ENCODE results near the gene CDK11A.

The CDK11A gene

DNA sequence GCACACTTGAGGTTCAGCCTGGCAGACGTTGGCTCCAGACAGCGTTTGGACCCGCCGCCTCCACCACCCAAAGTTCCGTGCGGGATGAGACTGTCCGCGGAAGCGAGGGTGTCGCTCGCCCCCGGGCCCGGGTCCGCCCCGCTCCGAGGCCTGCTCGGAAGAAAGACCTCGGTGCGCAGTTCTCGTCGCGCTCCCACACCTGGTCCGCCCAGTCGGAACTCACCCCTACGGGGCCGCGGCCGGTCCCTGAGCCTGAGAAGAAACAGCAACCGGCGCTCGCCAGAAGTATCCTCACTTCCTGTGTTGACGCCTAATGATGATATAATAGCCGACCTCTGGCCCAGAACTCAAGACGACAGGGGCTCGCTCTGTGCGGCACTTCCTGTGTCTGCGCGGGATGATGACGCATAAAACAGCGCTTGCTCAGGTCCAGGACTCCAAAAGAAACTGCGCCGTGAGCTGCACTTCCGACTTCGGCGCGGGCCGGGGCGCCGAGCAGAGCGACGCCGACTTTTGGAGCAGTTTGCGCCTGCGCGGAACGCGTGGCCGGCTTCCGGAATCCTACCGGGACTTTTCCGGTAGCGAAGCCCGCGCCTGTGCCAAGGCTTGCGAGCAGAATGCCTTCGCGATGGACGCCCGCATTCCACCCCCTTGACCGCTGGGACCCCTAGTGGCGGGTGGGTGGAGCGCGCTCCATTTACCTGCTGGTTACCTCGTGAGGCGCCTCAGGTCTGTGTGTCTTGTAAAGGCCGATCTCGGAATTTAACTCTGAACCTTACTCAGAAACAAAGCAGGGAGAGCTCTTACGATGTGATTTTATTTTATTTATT is at the start of gene CDK11A:
Gene CDK11A (minus strand): TSS at position 323 of the 830 bp plus-strand sequence. CDS start 1,539 bp downstream, outside the sequence.
- DNase-seq = peak; percentile 92

DNA sequence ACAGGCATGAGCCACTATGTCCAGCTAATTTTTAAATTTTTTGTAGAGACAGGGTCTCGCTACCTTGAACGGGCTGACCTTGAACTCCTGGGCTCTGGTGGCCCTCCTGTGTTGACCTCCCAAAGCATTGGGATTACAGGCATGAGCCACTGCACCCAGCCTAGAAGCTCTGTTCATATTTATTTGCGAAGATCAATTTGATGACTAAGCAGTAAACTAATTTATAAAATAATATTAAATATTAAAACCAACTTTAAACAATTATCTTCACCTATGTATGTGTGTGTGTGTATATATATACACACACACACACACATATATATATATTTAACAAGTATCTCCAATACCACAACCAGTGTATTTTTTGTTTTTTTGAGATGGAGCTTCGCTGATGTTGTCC is 49.7 kb upstream of the CDK11A start:
- DNase-seq = no peak

DNA sequence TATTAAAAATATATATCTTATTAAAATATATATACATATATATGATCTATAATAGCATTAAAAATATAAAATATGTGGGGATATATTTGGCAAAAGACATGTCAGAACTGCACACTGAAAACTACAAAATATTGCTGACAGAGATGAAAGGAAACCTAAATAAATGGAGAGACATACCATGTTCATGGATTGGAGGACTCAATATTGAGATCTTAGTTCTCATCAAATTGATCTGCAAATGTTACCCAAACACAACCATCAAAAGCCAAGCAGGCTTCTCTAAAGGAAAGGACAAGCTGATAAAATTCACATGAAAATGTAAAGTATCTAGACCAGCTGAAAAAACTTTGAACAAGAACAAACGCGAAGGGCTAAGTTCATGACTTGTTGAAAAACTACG is 46.9 kb upstream of the CDK11A start:
- DNase-seq = no peak

DNA sequence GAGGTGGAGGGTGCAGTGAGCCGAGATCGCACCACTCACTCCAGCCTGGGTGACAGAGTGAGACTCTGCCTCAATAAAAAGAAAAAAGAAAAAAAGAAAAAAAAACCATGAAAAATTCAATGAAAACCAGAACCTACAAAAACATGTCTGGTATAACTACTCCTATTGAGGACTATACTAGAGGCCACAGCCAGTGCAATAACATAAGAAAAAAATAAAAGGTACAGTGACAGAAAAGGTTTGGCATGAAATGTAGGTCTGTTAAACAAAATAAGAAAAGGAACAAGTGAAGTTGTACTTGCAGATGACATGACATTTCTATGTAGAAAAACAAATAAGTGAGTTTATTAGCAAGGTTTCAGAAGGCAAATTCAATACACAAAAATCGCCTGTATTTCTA is 45.9 kb upstream of the CDK11A start:
- no peak for DNase-seq

DNA sequence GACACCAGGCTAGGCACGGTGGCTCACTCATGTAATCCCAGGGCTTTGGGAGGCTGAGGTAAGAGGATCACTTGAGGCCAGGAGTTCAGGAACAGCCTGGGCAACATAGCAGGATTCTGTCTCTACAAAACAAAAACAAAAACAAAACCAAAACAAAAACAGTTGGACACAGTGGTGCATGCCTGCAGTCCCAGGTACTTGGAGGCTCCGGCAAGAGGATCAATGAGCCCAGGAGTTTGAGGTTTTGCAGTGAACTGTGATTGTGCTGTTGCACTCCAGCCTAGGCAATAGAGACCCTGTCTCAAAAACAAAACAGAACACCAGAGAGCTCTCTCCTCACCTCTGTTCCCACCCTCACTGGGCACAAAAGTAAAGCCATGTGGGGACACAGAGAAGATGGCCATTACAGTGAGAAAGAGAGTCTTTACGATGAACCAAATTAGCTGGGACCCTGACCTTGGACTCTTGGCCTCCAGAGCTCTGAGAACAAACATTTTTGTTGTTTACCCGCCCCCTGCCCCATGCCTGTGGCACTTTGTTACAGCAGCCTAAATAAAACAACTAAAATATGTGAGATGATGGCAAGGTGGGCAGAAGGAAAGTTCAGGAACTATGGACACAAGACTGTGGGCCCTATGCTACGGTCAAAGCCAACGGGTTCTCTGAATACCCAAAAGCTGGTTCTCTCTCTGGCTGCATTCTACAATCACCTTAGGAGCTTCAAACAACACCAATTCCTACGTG is 44.3 kb upstream of the CDK11A start:
- DNase-seq = no peak

DNA sequence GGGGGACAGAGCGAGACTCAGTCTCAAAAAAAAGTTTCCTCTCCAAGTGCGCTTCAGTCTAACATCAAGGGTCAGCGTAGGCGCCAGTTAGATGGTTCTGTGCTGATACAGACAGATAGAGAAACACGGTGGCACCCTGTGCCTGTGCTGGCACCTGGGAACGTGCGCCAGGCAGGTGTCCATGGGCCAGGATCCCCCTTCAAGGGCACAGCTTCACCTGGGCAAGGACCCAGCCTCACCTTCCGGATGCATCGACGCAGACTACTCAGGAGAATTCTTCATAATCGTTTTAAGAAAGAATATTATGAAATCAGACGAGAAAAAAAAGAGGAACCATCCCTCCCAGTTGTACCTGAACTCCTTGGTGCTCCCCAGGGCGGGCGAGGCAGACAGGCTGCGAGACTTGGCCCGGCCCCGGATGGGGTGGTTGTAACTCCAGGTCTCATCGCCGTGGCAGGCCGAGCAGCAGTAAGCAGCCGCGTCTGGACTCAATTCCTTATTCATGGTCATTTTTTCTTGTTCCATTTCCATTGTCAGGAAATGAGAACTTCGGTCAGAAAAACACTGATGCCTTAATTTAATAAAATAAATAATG is 40.8 kb upstream of the CDK11A start:
- no peak for DNase-seq

DNA sequence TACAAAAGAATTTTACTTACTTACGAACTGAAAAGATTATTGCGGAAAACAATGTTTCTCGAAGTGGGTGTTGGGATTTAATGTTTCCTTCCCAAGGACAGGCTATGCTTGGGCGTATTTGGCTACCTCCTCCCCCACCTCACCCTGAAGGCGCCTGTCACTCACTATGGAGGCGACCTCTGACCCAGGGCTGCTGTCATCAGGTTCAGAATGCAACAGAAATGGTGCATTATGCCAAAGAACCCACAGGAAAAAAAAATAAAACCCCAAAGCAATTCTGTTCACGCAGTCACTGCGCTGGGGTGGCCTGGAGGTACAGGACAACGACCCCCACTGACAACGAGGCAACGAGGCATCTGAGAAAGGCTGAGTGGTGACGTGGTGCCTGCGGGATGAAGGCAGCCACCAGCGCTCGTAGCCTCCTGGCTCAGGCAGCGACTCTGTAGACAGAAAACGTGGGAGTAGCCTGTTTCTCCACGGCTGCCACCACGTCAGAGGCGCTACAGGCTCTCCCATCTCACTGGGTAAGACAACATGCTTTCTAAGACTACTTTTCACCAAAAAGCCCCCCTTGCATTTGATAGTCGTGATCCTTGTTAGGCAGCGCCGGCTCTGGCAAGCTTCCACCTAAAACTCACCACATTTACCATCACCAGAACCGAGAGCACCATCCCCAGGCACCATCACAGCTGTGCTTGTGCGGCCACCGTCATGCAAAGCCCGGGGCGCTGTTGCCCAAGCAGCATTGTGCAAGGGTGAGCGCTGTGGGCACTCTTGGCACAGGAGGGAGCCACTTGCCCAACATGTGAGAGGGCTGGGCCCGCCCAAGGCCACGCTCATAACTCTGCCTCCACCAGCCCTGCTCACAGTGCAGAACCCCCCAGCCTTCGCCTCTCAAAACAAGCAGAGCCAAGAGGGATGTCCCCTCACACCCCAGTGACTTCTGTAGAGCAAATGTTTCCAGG is 39.8 kb upstream of the CDK11A start:
- no peak for DNase-seq

DNA sequence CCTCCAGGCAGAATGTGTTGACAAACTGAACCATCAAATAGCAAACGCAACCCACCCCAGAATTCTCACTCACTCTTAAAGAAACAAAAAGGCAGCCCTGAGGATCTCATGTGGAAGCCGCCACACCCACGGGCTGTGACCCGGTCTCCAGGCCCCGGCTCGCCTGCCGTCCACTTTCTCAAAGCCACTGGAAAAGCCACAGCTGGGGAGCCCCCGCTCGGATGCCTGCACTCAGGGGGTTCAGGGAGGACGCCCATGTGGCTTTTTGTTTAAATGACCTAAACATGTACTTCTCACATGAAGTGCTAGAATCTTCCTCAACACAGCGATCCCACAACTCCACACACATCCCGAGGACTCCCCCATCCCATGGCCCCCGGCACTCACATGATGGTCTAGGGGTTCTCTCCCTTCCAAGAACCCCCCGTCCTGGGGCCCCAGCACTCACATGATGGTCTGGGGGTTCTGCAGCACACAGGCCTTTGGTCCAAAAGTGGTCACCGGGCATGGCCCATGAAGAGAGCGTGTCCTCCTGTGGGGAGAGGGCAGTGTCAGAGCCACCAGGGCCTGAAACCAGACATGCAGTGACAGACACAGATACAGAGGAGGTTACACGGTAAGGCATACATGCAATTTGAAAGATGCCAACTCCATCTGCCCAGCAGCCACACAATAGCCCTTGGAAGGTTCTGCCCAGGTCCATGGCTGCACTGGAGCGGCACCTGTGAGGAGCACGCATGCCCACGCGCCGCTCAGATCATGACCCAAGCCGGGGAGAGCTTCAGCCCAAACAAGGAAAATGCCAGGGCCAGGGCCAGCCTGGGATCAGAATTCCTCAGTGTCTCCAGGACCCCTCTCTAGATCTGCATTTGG is 37.6 kb upstream of the CDK11A start:
- no peak for DNase-seq

DNA sequence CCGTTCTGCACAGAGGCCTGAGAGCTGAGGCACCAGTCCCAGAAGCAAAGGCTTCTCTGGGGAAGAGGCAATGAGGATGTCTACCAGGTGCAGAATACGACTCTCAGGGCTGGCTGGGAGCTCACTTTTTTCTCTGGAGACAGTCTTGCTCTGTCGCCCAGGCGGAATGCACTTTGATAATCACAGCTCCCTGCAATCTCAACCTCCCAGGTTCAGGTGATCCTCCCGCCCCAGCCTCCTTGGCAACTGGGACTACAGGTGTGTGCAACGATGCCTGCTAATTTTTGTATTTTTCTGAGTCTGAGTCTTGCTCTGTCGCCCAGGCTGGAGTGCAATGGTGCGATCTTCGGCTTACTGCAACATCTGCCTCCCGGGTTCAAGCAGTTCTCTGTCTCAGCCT is 36.6 kb upstream of the CDK11A start:
- DNase-seq = no peak

DNA sequence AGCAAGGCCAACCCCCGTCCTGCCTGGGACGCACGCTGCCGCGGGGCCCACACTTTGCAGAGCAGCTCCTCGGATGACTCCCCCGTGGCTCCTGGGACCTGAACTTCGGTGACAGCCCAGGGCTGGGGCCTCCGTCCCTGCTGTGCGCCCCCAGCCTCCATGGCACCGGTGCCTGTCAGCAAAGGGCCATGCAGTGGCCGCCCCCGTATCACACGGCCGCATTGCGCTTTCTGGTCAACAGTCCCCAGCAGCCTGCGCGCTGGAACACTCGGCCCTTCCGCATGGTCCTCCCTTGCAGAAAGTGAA is 36.1 kb upstream of the CDK11A start:
- no peak for DNase-seq

DNA sequence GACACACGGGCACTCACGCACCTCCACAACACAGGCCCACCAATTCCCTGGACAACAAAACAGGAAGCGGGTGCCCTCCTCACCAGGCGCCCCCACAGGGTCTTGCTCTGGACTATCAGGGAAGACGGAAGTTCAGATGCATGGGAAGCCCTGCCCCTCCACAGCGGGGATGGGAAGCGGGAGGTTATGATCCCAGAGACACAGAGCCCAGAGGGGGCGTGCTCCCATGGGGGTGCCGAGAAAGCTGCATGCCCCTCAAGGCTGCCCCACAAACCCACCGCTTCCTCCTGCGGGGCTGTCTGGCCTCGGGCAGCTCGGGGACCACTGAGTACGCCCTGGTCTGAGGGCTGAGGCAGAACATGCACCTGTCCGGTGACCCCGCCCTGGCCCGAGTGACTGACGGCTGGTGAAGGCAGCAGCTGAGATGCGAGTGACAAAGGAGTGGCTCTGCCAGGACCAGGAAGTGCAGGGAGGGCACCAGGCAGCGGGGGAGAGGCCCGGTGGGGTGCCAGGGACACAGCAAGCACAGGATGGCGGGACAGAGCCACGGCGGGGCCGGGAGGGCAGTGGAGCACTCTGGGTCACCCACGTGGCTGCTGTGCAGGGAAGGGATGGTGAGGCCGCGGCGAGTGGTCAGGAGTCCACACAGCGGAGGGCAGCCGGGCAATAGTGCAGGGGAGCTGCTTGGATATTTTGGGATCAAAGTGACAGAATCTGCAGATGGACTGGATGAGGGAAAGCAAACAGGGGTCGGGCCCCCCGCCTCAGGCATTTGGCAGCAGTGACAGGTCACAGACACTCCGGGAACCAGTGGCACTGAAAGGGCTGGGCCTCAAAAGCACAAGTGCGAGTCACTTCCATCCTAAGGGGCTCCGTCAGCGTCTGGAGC is 35.5 kb upstream of the CDK11A start:
- no peak for DNase-seq

DNA sequence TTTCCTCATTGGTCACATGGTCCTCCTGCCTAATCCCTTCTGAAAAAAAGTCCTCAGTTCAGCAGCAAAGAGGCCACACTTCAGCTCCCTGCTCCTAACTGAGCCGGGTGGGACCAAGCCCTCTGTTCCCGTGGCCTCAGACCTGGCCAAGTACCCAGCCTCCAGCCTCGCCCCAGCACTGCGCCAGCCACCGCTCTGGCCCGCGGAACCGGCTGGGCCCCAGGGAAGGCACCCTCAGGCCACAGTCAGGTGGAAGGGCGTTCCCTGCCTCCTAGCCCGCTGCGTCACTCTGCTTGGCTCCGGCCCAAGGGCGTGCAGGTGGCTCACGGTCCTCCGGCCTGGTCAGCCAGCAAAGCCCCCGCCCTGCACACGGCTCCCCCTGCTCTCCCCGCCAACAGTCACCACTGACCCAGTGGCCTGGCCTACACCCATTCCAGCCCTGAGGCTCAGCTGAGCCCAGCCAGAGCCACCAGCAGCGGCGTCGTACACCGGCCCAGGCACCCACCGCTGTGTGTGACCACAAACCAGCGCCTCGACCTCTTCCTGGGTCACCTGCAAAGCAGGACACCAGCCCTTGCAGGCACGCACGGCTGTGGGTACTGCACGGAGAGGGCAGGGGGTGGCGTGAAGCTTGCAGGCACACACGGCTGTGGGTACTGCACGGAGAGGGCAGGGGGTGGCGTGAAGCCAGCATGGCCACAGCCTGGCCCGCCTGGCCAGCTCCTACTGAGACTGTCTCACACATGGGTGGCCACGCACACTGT is 34.7 kb upstream of the CDK11A start:
- peak; percentile 76 for DNase-seq

DNA sequence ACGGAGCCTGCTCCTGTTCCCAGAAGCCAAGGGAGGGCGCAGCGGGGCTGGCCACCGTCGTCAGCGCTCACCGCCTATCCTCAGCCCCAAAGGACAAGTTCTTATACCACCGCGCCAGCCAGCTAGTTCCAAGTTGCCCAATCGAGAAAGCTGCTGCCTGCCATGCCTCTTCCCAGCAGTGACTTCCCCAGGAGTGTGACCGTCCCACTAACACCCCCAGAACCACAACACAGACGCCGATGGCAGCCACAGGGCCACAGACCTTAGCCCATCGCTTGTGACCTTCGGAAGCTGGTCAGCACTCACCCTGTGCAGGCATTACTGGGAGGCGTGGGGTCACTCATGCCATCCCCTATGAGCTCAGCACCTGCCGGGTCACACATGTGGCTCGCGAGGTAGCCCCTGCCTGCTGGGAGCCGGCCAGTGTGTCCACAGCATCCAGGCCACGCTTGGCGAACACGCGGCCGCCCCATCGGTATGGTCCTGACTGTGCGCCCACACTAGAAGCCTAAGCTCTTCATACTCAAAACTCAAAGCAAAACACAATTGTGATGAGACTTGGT is 34.0 kb upstream of the CDK11A start:
- DNase-seq = no peak

DNA sequence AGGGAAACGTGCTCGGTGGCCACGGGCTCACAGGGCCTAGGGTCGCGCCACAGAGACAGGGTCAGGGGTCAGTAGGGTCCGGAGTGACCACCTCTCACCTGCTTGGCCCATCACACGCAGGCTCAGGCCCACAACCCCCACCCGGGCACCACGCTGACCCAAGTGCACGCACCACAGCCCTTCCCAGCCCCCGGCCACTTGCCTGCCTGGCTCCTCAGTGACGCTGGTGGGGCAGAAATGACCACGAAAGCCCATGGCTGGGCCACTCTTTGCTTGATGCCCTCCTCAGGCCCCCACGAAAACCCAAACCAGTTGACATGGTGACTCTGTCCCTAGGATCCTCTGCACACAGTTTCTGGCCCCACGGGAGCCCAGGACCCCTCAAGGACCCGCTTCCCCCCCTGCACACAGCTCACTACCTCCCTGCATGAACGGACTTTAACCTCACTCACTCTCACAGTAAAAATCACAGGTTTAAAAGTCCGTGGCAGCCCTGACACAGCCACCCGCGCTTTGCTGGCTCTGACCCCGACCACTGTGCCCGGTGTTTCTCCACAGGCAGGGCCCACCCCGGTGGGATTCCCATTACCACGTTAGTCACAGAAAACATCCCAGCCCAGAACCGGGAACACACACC is 33.4 kb upstream of the CDK11A start:
- DNase-seq = no peak

DNA sequence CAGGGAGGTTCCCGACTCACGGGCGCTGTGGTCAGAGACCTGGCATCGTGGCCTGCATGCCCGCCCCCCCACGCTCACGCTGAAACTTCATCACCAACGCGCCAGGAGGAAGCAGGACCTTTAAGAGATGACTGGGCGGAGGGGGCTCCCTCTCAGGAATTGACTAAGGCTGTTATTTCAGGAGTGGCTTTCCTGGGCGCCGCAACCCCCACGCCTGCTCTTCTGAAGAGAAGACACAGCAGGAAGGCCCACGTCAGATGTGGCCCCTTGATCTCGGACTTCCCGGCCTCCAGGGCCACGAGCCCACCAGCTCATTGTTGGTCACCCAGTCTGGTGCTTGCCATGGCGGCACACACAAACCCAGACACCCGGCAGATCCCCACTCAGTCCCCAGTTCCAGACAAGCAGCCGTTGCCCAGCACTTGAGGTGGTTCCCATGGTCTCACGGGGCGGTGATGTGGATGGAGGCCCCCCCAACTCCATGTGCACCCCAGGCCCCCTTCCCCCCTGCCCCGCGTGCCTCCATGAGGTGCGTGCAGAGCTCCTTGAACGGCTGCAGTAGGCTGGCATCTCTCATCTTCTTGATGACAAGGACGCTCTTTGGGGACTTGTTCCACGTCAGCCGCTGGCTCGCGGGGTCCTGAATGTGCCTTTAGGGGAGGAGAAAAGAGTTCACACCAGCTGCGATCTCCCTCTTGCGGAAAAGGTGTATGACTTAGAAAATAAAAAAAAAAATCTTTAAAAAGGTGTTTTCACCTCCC is 32.7 kb upstream of the CDK11A start:
- DNase-seq = no peak

DNA sequence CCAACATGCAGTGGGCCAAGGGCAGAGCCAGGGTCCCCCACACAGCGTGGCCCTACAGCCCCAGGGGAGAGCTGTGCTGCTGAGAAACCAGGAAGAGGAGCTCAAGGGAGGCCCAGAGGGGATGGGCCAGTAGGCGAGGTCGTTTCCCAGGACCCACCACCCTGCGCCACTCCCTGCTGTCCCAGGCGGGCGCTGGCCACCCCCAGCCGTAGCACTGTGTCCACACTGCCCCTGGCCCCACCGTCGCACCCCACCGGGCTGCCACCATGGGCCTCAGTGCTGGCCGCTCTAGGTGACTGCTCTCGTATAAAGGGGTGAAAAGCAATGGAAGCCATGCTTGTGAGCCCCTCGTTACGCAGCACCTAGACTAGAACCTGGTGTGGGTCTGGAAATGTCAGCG is 31.7 kb upstream of the CDK11A start:
- DNase-seq = no peak

DNA sequence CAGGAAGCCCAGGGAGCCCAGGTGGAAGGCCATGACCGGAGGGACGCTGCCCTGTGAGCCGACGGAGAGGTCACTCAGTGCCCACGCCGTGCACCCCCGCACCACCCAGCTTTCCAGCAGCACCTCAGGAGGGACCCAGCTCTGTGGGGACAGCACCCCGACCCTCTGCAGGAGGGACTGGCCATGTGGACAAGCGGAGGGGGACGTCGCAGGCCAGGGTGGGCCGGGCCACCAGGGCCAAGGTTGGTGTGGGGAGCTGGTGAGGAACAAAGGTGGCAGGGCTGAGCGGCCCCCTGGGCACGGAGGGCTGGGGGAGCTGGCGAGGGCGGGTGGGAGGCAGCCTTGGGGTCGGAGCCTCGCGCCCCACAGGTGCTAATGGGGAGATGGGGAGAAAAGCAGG is 31.3 kb upstream of the CDK11A start:
- no peak for DNase-seq

DNA sequence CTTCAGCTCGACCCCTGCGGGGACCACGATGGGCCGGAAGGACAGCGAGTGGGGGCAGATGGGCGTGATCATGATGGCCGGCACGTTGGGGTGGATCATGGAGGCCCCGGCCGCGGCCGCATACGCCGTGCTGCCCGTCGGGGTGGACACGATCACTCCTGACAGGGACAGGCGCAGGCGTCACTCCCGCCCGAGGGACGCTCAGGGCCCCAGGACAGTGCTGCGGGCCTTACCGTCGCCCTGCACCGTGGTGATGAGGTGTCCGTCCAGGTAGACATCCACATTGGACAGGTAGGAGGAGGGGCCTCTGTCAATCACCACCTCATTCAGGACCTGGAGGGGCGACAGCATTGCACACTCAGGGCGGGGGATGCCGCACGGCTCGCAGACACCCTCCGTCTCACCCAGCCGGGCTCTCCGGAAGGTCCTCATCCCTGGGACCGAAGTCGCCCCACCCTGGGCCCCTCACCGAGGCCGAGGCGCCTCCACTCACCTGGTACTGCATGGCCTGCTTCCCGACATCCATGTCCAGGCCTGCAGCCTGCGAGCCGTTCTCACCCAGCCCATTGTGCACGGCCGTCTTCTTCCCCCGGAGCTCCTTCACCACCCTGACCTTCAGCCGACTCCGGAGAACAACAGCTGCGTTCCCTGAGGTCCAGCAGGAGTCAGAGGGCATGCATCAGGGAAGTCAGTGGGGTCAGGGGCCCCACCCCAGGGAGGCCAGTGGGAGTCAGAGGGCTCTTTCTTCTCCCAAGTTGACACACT is 30.1 kb upstream of the CDK11A start:
- no peak for DNase-seq
